GM12878 (cell line): ENCODE data around the gene FAM118A. TPM values are rescaled to one million over a fixed set of nuclear protein-coding genes. Genes with fewer than 3 reads are reported as not detected.

Source experiments
- ATAC-seq: fragments of 200-7000 bp; cut with Tn5 transposase; 3 replicates; pipeline ENCODE4 v1.9.1; 2020; ENCODE audit warnings: mild to moderate bottlenecking, moderate library complexity
- BruUV-seq: library from RNA; stranded (reverse); fragments of 400-500 nt; replicated peaks from 2 replicates; lab custom pipeline; 2021; lab: Mats Ljungman, UMichigan
- CTCF ChIA-PET: fragments of 300-600 bp; sonication (Branson Sonifier 250); formaldehyde crosslinking; extraction: SDS; loops from one replicate; lab custom pipeline; 2021; ENCODE audit warnings: inconsistent platforms; lab: Yijun Ruan, JAX
- POLR2A ChIA-PET: fragments of 350-600 bp; formaldehyde crosslinking; extraction: SDS; loops from one replicate; lab custom pipeline; 2021; ENCODE audit warnings: inconsistent platforms; lab: Charles Lee
- RAD21 ChIA-PET: fragments of 300-600 bp; sonication (Branson Sonifier 250); formaldehyde crosslinking; loops from one replicate; lab custom pipeline; 2023; ENCODE audit warnings: antibody characterized with exemption; ENCODE audit not compliant: unreplicated experiment; lab: Charles Lee
- SMC1A ChIA-PET: fragments of 300-600 bp; sonication (Branson Sonifier 250); formaldehyde crosslinking; loops from one replicate; lab custom pipeline; 2023; ENCODE audit not compliant: unreplicated experiment, uncharacterized antibody; lab: Charles Lee
- DNase-seq: peaks from one replicate; pipeline ENCODE4 v3.0.0-alpha.2; 2011; ENCODE audit warnings: low read depth, low spot score
- FAIRE-seq: peaks from 3 replicates; lab custom pipeline; 2011; peaks lifted over from hg19 to GRCh38; lab: Jason Lieb, UNC
- H2AFZ ChIP-seq: 2 replicates; pipeline ENCODE4 v1.6.0; 2011; ENCODE audit warnings: low read depth, low read length, control low read depth; ENCODE audit not compliant: control insufficient read depth
- H3K27ac ChIP-seq: 2 replicates; pipeline ENCODE4 v1.5.1; 2011; ENCODE audit warnings: control low read depth; ENCODE audit not compliant: control insufficient read depth, insufficient read depth
- H3K27me3 ChIP-seq, 2 experiments: replicated peaks in 1 of 2; 2 replicates each; pipeline versions ENCODE4 v1.6.0 to v1.6.1; 2011; ENCODE audit warnings: low read length in 1 of 2; ENCODE audit not compliant: control insufficient read depth in 2 of 2, insufficient read depth in 2 of 2
- H3K36me3 ChIP-seq, 2 experiments: 2 replicates each; pipeline ENCODE4 v1.5.1; 2011; ENCODE audit warnings: low read length in 1 of 2; ENCODE audit not compliant: control insufficient read depth in 2 of 2, insufficient read depth in 2 of 2
- H3K4me1 ChIP-seq: 2 replicates; pipeline ENCODE4 v1.6.1; 2011; ENCODE audit warnings: mild to moderate bottlenecking, low read length, moderate library complexity, mixed read lengths; ENCODE audit not compliant: control insufficient read depth, insufficient read depth
- H3K4me2 ChIP-seq: 2 replicates; pipeline ENCODE4 v1.6.0; 2011; ENCODE audit warnings: control low read depth; ENCODE audit not compliant: control insufficient read depth, insufficient read depth
- H3K4me3 ChIP-seq: fragments of 200-600 bp; sonication (generic); 2 replicates; pipeline ENCODE4 v1.5.1; 2016
- H3K79me2 ChIP-seq: 2 replicates; pipeline ENCODE4 v1.6.0; 2011; ENCODE audit warnings: low read length; ENCODE audit not compliant: control insufficient read depth, insufficient read depth
- H3K9ac ChIP-seq: 2 replicates; pipeline ENCODE4 v1.8.0; 2011; ENCODE audit warnings: low read length, control low read depth, mixed read lengths; ENCODE audit not compliant: control insufficient read depth, insufficient read depth
- H3K9me3 ChIP-seq: replicated peaks from 3 replicates; pipeline ENCODE4 v1.5.1; 2011; ENCODE audit warnings: mild to moderate bottlenecking, low read length; ENCODE audit not compliant: control insufficient read depth, insufficient read depth
- H4K20me1 ChIP-seq: 2 replicates; pipeline ENCODE4 v1.6.0; 2011; ENCODE audit not compliant: control insufficient read depth, insufficient read depth
- BHLHE40 ChIP-seq, 2 experiments: fragments of 450-650 bp in 1 of 2; IDR thresholded peaks; 2 replicates each; pipeline ENCODE4 v1.6.1; 2011 to 2017; ENCODE audit warnings: low read depth in 2 of 2, borderline replicate concordance in 1 of 2, improper control_type of control experiment in 1 of 2, low read length in 1 of 2, mild to moderate bottlenecking in 1 of 2
- CTCF ChIP-seq, 3 experiments: IDR thresholded peaks in 2 of 3; conservative IDR thresholded peaks in 1 of 3; 2 replicates each; pipeline ENCODE4 v1.5.1; 2011; ENCODE audit warnings: low read depth in 3 of 3, low read length in 3 of 3, mild to moderate bottlenecking in 3 of 3, control low read depth in 2 of 3, moderate library complexity in 2 of 3, inconsistent platforms in 1 of 3, mixed read lengths in 1 of 3; ENCODE audit not compliant: control insufficient read depth in 2 of 3, insufficient read depth in 1 of 3; ENCODE audit errors: extremely low read depth in 1 of 3
- EGR1 ChIP-seq, 2 experiments: IDR thresholded peaks; 1 replicate in 1 of 2; 2 replicates in 1 of 2; pipeline ENCODE4 v1.6.1; 2011 to 2012; ENCODE audit warnings: low read depth in 2 of 2, low read length in 2 of 2, borderline replicate concordance in 1 of 2, mild to moderate bottlenecking in 1 of 2, moderate library complexity in 1 of 2
- IKZF1 ChIP-seq: fragments of 450-650 bp; conservative IDR thresholded peaks from 2 replicates; pipeline ENCODE4 v1.6.1; 2017; ENCODE audit warnings: antibody characterized with exemption, mild to moderate bottlenecking
- MTA3 ChIP-seq: IDR thresholded peaks from 2 replicates; pipeline ENCODE4 v1.6.1; 2012; ENCODE audit warnings: low read length, inconsistent platforms, borderline replicate concordance
- RAD21 ChIP-seq: IDR thresholded peaks from 2 replicates; pipeline ENCODE4 v1.6.1; 2011; ENCODE audit warnings: mild to moderate bottlenecking, low read depth, low read length, moderate library complexity; ENCODE audit not compliant: insufficient read depth
- RELA ChIP-seq: fragments of 450-650 bp; IDR thresholded peaks from 2 replicates; pipeline ENCODE4 v1.8.0; 2014; ENCODE audit warnings: borderline replicate concordance; ENCODE audit not compliant: partially characterized antibody
- SMC3 ChIP-seq: IDR thresholded peaks from 2 replicates; pipeline ENCODE4 v1.6.1; 2011; ENCODE audit warnings: low read length, improper control_type of control experiment, borderline replicate concordance
- STAT1 ChIP-seq: fragments of 450-650 bp; conservative IDR thresholded peaks from 2 replicates; pipeline ENCODE4 v1.6.1; 2014; ENCODE audit warnings: antibody characterized with exemption, mild to moderate bottlenecking
- YY1 ChIP-seq: IDR thresholded peaks from 2 replicates; pipeline ENCODE4 v1.6.1; 2011; ENCODE audit warnings: low read depth, mild to moderate bottlenecking, low read length
- ZBED1 ChIP-seq: IDR thresholded peaks from 2 replicates; pipeline ENCODE4 v1.6.1; 2016; ENCODE audit warnings: borderline replicate concordance
- ZBTB4 ChIP-seq: fragments of 450-650 bp; formaldehyde crosslinking; IDR thresholded peaks from 2 replicates; pipeline ENCODE4 v1.4.0; 2022; ENCODE audit warnings: mild to moderate bottlenecking, moderate library complexity
- WGBS: methylation state at CpG from one replicate; pipeline ENCODE4 v1.1.6; 2016; ENCODE audit warnings: low lambda C conversion rate; ENCODE audit not compliant: insufficient replicate concordance, insufficient coverage; ENCODE audit errors: missing lambda C conversion rate; 5-methylcytosine and 5-hydroxymethylcytosine counted together
- in situ Hi-C: fragments of 300-500 bp; cut with MboI; formaldehyde crosslinking; loops from 9 replicates; pipeline ENCODE4 v1.14.3; 2018; ENCODE audit warnings: mixed read lengths
- intact Hi-C: fragments of 100-400 bp; cut with micrococcal nuclease; formaldehyde crosslinking; loops from one replicate; pipeline ENCODE4 v1.14.2; 2022; ENCODE audit not compliant: unreplicated experiment
- polyA plus RNA-seq, 11 experiments: library from polyadenylated mRNA; depleted of rRNA in 4 of 11; unstranded in 6 of 11; stranded (reverse) in 5 of 11; fragments of >200 nt; fragmentation: Nextera tagmentation in 4 of 11; fragmentation: Illumina TruSeq in 1 of 11; extraction: Ambion mirVana in 4 of 11; extraction: Trizol in 1 of 11; gene quantifications; 1 replicate in 1 of 11; 2 replicates in 10 of 11; pipeline versions ENCODE4 v1.2.1 to v1.2.3, GENCODE V29; 2011 to 2016; ENCODE audit warnings: inconsistent platforms in 2 of 11, missing spikeins in 2 of 11, low read depth in 1 of 11
- total RNA-seq, 4 experiments: library from RNA; depleted of rRNA in 3 of 4; stranded (reverse); fragments of >200 nt in 3 of 4; fragmentation: Illumina TruSeq in 1 of 4; extraction: Trizol in 1 of 4; gene quantifications; 2 replicates each; pipeline versions ENCODE4 v1.2.1 to v1.2.3, GENCODE V29; 2013 to 2021

FAM118A gene
- total and polyA plus RNA-seq, 10 of the 15 experiments (the other 5 are each of a cell fraction or from before 2014, with no cell fraction given): 17.4 to 332 (median 56.6) TPM

GRCh38 chr22:45268958-45269844 lies 40.5 kb upstream of the FAM118A start:
- H3K27ac ChIP-seq: no peak overlapping the region
- ChIA-PET POLR2A (no interaction called here), CTCF (interaction anchor here (0.6 kb wide), 1 partner anchor 140 kb away, joined by 4 read pairs; no protein-coding TSS in a partner anchor), RAD21 (interaction anchor here (1.6 kb wide), 1 partner anchor 168 kb away, joined by 4 read pairs; no protein-coding TSS in a partner anchor), SMC1A (no interaction called here)
- peak overlapping the region; percentile 72 for H3K4me3 ChIP-seq
- in situ Hi-C loops (loop anchor here (5.0 kb wide), 2 partner anchors 163 to 283 kb away; no protein-coding TSS in a partner anchor), intact Hi-C loops (loop anchor here (1.0 to 10.0 kb wide), 3 partner anchors 166 to 294 kb away; no protein-coding TSS in a partner anchor)
- H3K36me3 ChIP-seq: no peaks in the 10 kb centered on the region
- H3K27me3 ChIP-seq: peaks cover 3 to 4% of the 10 kb centered on the region in 2 experiments; a peak in 3 of 4 replicates
- no peaks in the 10 kb centered on the region for H3K9me3 ChIP-seq
- 2% methylated on average over 37 of the region's 60 CpGs for WGBS
- H3K4me1 ChIP-seq: peaks cover 9% of the 10 kb centered on the region
- no peaks in the 10 kb centered on the region for H3K79me2 ChIP-seq
- H3K9ac ChIP-seq: peak overlapping the region; percentile 56; the same call in 1 of the 2 replicates
- no peak for DNase-seq
- no TSS peak for BruUV-seq
- no peak for FAIRE-seq
- H2AFZ ChIP-seq: peak overlapping the region; percentile 64
- TF ChIP-seq RAD21 (peak; percentile 95), RELA (peak; percentile 14), ZBTB4 (no peak), BHLHE40 (IDR thresholded peaks at IDR 0.05; ENCODE audit: borderline replicate concordance in 1 of 2, low read depth in 2 of 2, low read length in 1 of 2) (peak; percentile 25 to 40; a peak in 3 of 4 replicates), EGR1 (IDR thresholded peaks at IDR 0.05; ENCODE audit: borderline replicate concordance in 1 of 2, low read depth in 2 of 2, low read length in 2 of 2) (peak in 1 of 2 experiments; percentile 88; a peak in 2 of 3 replicates), CTCF (IDR thresholded peaks at IDR 0.05 in 2 of 3, conservative IDR thresholded peaks at IDR 0.05 in 1 of 3; ENCODE audit: control insufficient read depth in 2 of 3, extremely low read depth in 1 of 3, insufficient read depth in 1 of 3, low read depth in 3 of 3, low read length in 3 of 3) (peak; percentile 75 to 88 (median 82); a peak in 5 of 6 replicates), ZBED1 (no peak), IKZF1 (0 out of 2 replicates have a peak, but pooled peaks have one; percentile 11), SMC3 (peak; percentile 81), STAT1 (0 out of 2 replicates have a peak, but pooled peaks have one; percentile 51), YY1 (peak; percentile 71), MTA3 (no peak)
- ATAC-seq: peak; percentile 95
- H4K20me1 ChIP-seq: no peaks in the 10 kb centered on the region
- peak overlapping the region; percentile 99 for H3K4me2 ChIP-seq
